Measurements from ENCODE around the gene COLGALT1.

DNA sequence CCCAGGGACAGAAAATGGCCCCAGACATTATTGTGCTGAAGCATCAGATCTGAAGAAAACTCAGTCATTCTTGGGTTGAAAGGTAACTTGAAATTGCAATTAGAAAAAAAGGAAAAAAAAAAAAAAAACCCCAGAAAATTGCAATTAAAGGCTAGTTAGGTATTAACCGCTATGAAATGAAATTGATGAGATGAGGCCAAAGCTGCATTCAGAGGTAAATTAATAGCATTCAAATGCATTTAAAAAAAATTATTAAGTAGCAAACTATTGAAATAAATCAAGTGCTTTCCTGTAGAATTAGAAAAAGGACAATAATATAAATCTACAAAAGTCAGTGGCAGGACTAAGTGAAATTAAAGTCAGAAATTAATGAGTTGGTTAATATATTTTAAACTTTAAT lies 37.6 kb upstream of the COLGALT1 start:
- TF ChIP-seq CEBPB (tag; IDR thresholded peaks at IDR 0.05): no peak
- TF ChIP-seq HNRNPL (IDR thresholded peaks at IDR 0.05; ENCODE audit: low read depth, low read length): no peak
- TF ChIP-seq CGGBP1 (CRISPR knock-in tag; IDR thresholded peaks at IDR 0.05): no peak
- TF ChIP-seq YBX1 (IDR thresholded peaks at IDR 0.05): no peak
- no peak for TF ChIP-seq MYC (IDR thresholded peaks at IDR 0.05; ENCODE audit: low read depth, low read length)
- no peak for TF ChIP-seq MYC (CRISPR knock-in tag; IDR thresholded peaks at IDR 0.05; ENCODE audit: borderline replicate concordance, low read depth)
- no peak for TF ChIP-seq EZH2 (IDR thresholded peaks at IDR 0.05; ENCODE audit: borderline replicate concordance, low read depth, low read length)
- no peak for TF ChIP-seq POLR2A (conservative IDR thresholded peaks at IDR 0.05)

Data from K562 (cell line).